Caki2 (cell line): ENCODE results near the gene GRAP. TPM values are rescaled to one million over a fixed set of nuclear protein-coding genes. Genes with fewer than 3 reads are reported as not detected.

ENCODE experiments used
- DNase-seq: peaks from one replicate; pipeline ENCODE4 v3.0.0-alpha.2; 2015; ENCODE audit warnings: low read depth
- in situ Hi-C: cut with HindIII; loops from 2 replicates; pipeline ENCODE4 v1.10.0; 2016; ENCODE audit warnings: low sequenced_read_pairs, low pct_unique_long_range_greater_than_20kb, mixed read lengths
- total RNA-seq: library from RNA; depleted of rRNA; stranded (reverse); fragments of >200 nt; shearing (Covaris generic); gene quantifications from 2 replicates; pipeline ENCODE4 v1.2.3, GENCODE V29; 2014; ENCODE audit warnings: low replicate concordance

The GRAP gene
- total RNA-seq, 1 experiment from 2014 or later: 4.3 TPM

- in situ Hi-C loops: no loop called here
- no peak for DNase-seq
Measured at GRCh38 chr17:19010729-19011505, 35.8 kb downstream of the GRAP start.

- DNase-seq: no peak
- in situ Hi-C loops: no loop called here
Measured at GRCh38 chr17:19009970-19010369, 36.8 kb downstream of the GRAP start.

GRCh38 chr17:19006698-19007097 is 40.1 kb downstream of the GRAP start:
- in situ Hi-C loops: no loop called here
- DNase-seq: no peak

GRCh38 chr17:19005789-19006430 is 40.8 kb downstream of the GRAP start:
- in situ Hi-C loops: no loop called here
- DNase-seq: no peak

- DNase-seq: no peak
- in situ Hi-C loops: no loop called here
Measured at GRCh38 chr17:19005137-19005773, 41.5 kb downstream of the GRAP start.

DNA sequence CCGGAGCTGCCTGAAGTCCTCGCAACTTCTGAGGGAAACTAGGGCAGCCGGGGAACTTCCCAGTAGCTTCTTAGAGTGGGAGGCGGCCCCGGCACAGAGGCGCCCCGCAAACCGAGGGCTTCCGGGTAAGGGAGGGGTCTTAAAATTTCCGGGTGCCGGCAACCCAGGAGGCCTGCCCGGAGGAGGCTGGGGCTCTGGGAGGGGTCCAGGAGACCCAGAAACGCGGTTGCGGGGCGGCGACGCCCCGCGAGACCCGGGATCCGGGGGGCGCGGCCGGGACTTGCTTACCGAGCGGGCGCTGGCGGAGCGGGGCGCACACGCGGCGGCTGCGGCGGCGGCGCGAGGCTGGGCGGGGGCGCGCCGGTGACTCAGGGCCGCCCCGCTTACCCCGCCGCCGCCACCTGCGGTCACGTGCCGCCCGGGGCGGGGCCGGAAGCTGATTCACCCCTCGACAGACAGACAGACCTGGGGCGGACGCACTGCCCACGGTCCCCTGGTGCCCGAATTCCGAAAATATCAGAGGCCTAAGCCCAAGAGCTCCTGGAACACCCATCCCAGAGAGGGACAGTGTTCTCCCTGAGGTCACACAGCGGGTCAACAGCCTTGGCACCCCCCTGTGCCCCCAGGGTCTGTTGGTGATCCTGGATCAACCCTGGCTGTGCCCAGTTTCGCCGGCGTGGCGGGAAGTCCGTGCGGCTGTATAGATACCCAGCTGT is 42.2 kb downstream of the GRAP start, which contains the start of gene FAM83G:
TSS of gene FAM83G (minus strand) at position 344 of the 716 bp plus-strand sequence. CDS start 723 bp downstream, outside the sequence.
- in situ Hi-C loops: no loop called here
- DNase-seq: peak; percentile 63

- DNase-seq: peak; percentile 30
- in situ Hi-C loops: no loop called here
Measured at GRCh38 chr17:19003543-19004420, 43.0 kb downstream of the GRAP start.

- no peak for DNase-seq
- in situ Hi-C loops: no loop called here
Measured at GRCh38 chr17:19002805-19003542, 43.8 kb downstream of the GRAP start.

- in situ Hi-C loops: no loop called here
- DNase-seq: no peak
Measured at GRCh38 chr17:19001907-19002590, 44.7 kb downstream of the GRAP start.

DNA sequence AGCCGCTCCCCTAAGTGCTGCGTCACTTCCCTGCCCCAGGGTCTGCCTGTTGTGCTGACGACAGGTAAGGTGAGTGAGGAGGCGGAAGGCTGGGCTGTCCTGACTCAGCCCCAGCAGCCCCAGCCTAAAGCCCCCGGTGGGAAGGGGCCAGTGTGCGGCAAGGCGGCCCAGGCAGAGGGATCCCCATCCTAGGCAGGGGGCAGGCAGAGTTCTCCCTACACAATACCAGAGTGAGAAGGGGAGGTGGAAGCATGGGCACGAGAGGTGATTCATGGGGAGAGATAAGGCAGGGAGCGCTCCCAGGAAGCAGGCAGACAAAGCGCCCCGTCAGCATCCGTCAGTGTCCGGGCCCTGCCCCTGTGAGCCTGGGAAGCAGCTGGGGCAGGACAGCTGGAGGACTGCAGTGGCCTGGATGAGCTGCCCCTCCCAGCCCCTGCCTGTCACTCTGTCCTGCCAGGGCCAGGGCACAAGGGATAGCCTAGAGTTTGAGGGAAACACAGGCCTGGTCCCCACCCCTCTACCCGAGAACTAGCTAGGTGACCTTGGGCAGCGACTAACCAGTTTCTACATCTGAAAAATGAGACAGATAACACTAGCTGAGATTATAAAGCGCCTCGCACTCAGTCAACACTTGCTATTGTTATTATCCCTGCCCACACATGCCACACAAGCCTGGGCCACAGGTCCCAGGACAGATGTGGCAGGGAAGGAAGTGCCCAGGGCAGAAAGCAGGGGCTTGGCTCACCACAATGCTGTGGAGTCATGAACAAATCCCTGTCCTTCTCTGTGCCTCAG is 46.0 kb downstream of the GRAP start:
- in situ Hi-C loops: no loop called here

DNA sequence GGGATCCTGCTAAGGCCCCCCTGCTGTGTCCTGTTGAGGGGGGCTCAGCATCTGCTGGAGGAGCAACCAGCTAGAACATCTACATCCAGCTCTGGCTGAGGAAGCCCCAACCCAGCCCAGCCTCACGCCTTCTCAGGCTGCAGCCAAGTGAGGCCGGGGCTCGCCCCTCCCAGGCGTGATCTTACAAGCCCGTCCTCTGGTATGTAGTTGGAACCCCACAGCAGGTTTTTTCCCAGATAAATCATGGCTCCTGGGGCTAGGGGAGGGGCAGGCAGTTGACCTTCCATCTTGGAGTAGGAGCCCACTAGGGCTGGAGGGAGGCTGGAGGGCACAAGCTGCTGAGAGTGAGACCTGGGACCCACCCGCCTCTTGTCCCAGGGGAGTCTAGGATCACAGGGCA is 46.8 kb downstream of the GRAP start:
- DNase-seq: no peak
- in situ Hi-C loops: no loop called here

More for the DNA sequence above, 46.0 kb downstream of the GRAP start:
- DNase-seq: no peak

DNA sequence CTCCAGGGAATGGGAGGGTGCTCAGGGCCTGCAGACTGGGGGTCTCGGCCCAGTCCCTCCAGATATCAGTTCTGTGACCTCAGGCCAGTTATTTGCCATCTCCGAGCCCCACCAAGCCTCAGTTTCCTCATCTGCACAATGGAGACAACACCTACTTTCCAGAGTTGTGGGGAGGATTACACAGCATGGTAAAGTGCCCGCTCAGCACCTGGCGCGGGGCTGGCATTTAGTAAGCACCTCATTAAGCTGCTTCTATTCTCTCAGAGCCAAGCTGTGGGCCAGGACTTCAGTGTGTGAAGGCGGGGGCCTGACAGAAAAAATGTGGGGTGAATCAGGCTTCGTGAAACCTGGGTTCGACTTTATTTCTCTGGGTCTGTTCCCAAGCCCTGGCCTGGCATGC is 47.4 kb downstream of the GRAP start:
- no peak for DNase-seq
- in situ Hi-C loops: no loop called here

GRCh38 chr17:18997650-18998196 is 49.0 kb downstream of the GRAP start:
- DNase-seq: no peak

DNA sequence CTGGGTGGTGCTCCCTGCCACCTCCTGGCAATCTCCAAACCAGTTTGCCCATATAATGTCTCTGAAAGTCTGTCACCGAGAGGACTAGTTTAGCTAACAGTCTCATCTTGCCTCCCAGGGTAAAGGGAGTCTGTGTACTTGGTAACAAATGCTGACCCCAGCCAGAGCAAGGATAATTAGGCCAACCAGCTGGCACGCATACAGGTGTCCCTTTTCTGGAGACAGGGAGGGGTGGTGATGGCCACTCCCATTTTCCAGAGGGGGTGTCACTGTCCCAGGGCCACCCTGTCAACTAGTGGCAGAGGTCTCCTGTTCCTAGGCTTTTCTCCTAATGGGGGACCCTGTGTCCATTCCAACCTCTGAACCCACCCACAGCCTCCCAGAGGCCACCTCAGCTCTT is 50.3 kb downstream of the GRAP start:
- in situ Hi-C loops: no loop called here
- no peak for DNase-seq

More at GRCh38 chr17:18997650-18998196, 49.0 kb downstream of the GRAP start:
- in situ Hi-C loops: no loop called here

DNA sequence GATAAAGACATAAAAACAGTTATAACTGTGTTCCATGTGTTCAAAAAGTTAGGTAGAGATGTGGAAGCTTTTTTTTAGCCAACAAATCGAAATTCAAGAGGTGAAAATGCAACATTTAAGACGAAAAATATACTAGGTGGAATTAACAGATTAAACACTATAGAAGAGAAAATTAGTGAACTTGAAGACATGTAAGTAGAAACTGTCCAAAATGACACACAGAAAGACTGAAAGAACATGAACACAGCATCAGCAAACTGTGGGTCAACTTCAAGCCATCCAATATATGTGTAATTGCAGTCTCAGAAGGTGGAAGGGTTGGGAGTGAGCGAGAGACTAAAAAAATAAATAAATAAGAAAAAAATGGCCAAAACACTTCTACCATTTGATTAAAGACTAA is 51.5 kb downstream of the GRAP start:
- in situ Hi-C loops: no loop called here
- DNase-seq: no peak

DNA sequence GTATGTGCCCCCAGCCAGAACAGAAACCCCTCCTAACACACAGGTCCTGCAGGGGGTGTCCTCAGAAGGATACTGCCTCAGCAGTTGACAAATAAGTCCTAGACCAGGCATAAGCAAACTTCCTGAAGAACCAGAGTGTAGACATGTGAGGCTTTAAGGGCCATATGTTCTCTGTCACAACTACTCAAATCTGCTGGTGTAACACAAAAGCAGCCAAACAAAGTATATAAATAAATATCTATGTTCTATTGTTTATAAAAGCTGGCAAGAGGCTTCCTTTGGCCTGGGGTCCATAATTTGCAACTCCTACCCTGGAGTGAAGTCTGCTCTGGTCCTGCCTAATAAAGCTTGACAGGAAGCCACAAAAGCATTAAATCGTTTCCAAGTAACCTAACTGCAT is 52.1 kb downstream of the GRAP start:
- no peak for DNase-seq
- in situ Hi-C loops: no loop called here
